Activated CD4-positive, CD25-positive, alpha-beta regulatory T cell treated with anti-CD3 and anti-CD28 coated beads, Interleukin-2, amount 50 U/mL, for 24 hours (primary cell): ENCODE data around the gene PAEP.
"Not testable (repeated sequence)": the region's sequence is repeated elsewhere in the genome, so short reads cannot be mapped to it uniquely, and the experiment has no call there.

Source experiments
- ATAC-seq, 2 donors: fragments of 150-1000 bp; cut with Tn5 transposase; one replicate each; pipeline ENCODE4 v1.10.0; 2021; ENCODE audit warnings: mild to moderate bottlenecking in 1 of 2, moderate library complexity in 1 of 2

PAEP gene

DNA sequence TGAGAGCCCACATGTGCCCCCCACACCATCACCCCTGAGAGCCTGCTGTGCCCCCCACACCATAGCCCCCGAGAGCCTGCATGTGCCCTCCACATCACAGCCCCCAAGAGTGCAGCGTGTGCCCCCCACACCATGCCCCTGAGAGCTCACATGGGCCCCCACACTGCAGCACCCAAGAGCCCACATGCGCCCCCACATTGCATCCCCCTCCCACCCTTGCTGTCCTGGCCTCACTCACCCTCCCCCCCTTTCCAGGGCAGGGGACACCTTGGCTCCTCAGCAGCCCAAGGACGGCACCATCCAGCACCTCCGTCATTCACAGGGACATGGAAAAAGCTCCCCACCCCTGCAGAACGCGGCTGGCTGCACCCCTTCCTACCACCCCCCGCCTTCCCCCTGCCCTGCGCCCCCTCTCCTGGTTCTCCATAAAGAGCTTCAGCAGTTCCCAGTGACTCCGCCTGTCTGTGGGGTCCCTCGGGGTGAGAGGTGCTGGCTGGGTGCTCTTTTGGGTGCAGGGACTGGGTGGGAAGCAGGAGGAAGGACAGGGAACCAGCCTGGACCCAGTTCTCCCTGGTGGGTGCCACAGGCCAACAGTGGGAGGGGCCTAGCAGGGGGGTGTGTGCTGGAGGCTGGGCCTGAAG, 35.3 kb upstream of the PAEP start:
- no peak for ATAC-seq

DNA sequence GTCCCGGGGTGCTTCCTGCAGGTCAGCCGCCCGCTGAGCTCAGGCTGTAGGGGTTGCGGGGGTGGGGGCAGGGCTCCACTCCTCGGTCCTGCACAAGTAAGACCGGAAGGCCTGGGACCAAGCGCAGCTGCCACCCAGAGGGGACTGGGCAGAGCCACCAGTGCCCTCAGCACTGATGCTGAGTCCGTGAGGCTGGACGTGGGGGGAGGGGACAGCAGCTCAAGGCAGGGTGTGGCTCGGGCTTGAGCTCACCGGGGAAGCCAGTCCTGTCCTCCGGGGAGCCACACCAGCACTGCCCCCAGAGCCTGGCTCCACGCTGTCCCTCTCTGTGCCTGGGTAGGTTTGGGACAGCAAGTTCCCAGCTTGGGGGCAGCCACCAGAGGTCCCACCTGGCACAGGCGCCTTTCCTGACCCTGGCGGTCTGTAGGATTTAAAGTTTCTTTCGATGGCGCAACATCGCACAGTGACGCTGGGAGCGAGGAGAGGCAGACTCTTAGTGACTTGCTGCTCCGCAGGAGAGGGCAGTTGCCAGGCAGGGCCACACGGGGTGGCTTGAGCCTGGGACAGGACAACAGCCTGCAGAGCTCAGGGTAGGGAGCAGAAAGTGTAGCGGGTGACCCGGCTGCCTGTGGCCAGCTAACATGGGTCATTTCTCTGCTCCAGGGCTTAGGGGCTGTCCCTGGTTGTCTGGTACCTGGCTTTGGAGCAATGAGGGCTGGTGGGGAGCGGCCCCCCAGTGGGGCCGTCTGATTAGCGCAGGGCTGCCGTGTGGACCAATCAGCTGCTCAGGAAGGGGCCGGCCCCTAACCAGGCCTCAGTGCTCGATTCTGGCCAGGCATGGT, 34.6 kb upstream of the PAEP start:
- ATAC-seq = no peak

DNA sequence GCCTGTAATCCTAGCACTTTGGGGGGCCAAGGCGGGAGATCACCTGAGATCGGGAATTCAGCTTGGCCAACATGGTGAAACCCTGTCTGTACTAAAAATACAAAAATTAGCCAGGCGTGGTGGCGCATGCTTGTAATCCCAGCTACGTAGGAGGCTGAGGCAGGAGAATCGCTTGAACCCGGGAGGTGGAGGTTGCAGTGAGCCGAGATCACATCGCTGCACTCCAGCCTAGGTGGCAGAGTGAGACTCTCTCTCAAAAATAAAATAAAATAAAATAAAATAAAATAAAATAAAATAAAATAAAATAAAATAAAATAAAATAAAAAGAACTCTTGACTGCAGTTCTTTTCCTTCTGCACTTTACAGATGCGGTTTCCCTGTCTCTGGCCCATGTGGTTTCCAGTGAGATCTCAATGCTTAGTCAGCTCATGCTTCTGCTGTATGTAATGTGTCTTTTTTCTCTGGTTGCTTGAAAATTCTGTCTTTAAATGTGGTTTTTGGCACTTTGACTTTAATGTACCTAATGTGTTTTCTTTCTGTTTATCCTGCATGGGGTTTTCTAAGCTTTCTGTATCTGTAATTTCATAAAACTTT, 32.6 kb upstream of the PAEP start:
- not testable (repeated sequence) for ATAC-seq

DNA sequence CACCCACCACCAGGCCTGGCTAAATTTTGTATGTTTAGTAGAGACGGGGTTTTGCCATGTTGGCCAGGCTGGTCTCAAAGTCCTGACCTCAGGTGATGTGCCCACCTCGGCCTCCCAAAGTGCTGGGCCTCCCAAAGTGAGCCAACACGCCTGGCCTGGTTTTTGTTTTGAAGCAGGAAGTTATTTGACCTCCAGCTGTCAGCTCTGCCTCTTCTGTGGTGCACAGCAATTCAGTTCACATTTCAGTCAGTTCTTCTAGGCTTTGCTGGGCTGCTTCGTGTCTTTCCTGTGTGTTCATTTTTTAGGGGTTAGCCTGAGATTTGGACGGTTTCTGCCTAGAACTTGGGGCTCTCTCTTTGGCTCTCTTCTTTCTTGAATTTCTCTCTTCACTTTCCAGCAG, 31.4 kb upstream of the PAEP start:
- ATAC-seq = no peak

- ATAC-seq = no peak
Measured at GRCh38 chr9:135531096-135531495, 30.5 kb upstream of the PAEP start.

GRCh38 chr9:135533113-135533512, 28.4 kb upstream of the PAEP start:
- no peak for ATAC-seq

DNA sequence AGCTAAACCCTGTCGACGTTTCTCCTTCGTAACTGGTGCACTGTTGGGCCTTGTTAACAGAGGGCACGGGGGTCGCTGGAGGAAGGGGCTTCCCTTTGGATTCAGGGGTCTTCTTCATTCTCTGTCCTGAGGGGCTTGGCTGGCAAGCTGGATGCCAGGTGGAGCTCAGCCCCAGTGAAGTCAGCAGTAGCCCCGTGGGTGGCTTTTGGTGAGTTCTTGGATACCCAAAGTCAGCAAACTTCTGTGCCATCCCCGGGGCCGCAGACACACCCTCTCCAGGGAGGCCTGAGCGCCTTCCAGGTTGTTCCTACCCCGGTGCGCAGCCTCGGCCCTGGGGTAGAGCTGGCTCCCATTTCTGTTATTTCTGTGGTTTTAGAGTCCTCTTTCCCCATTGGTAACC, 27.9 kb upstream of the PAEP start:
- no peak for ATAC-seq

- not testable (repeated sequence) for ATAC-seq
Measured at GRCh38 chr9:135534192-135534711, 27.3 kb upstream of the PAEP start.

- not testable (repeated sequence) for ATAC-seq
Measured at GRCh38 chr9:135534826-135535225, 26.7 kb upstream of the PAEP start.

- ATAC-seq = not testable (repeated sequence)
Measured at GRCh38 chr9:135535631-135536030, 25.9 kb upstream of the PAEP start.

DNA sequence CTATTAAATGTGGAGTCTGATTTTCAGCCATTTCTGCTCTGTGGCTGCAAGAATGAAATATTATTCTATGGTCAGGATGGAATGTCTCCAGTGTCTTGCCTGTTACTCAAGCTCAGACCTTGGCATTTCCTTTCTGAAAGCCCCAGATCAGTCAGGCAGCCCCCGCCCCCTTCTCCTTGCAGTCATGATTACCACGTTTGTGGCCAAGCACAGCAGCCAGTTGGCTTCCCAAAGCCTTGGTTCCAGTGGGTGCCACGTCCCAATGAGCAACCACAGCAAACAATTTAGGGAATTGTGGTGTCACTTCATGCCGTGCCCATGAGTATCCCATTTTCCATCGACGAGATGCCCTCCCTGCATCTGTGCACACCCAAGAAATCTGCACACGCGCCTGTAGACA, 25.3 kb upstream of the PAEP start:
- ATAC-seq = no peak

DNA sequence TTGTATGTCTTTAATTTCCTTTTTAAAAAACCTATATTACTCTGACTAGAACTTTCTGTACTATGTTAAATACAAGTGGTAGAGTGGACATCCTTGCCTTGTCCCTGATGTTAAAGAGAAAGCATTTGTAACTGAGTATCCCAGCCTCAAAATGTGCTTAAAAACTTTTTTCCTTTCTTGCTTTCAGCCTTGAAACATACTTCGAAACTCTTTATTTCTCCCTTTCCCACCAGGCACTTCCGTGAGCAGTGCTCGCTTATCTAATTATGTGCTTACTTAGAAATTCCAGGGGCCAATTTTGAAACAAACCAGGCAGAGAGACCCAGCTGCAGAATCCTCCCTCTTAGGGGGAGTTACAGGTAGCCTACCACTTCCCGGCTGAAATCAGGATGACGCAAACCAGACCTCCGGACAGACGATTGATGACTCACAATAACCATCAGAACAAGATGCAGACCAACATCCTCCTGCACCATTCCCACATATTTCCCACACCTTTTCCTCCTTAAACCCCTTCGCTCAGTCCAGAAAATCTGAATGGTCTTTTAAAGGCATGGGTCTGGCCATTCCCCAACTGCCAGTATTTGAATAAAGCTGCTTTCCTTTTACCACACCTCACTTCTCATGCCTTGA, 18.2 kb upstream of the PAEP start:
- ATAC-seq = not testable (repeated sequence)

DNA sequence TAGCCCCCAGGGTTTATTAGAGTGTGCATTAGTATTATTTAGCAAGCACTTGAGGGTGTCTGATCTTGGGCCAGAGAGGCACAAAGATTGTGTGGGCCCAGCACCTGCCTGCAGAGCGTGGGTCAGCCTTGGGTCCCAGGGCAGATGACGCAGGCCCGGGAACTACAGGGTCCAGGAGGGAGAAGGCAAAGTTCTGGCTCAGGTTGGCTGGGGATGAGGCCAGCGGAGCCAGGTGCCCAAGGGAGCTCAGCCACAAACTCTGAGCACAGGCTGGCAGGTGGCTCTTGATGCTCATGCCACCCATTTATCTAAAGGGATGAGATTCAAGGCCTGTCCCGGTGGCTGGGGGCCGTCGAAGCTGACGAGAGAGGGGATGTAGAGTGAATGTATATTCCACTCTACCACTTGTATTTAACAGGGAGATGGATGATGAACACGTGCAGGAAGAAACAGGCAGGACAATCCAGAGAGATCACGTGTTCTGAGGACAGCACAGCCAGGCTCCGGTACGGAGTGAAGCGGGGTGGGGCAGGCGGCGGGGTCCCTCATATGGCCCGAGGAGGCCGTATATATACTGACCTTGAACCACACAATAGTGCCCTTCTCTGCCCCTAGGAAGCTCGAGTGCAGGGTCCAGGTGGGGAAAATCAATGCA, 16.4 kb upstream of the PAEP start:
- ATAC-seq = no peak

DNA sequence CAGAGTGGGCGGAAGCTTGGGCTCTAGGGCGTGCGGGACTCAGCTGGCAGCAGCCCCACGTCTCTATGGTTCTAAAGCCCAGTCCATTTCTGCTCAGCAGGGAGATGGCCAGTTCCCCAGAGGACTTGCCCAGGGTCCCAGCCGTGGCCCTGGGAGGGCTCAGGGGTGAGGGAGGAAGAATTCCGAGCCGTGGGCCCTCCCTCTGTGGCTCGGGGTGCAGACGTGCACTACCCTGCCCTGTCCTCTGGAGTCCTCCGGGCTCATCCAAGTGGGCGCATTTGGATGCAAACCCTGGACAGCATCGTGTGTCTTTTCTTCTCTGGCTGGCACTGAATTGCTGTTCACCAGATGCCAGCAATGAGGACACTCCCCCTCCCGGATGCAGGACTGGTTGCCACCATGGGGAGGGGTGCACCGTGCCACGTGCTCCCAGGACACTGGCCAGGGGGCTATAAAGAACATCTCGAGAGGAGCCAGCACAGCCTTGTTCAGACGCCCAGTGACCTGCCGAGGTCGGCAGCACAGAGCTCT, 15.8 kb upstream of the PAEP start, which contains the start of gene OBP2A:
Gene OBP2A (plus strand): TSS at position 481 of the 531 bp plus-strand sequence. CDS start 55 bp downstream, outside the sequence.
- ATAC-seq = not testable (repeated sequence)

GRCh38 chr9:135546792-135547617, 14.6 kb upstream of the PAEP start:
- not testable (repeated sequence) for ATAC-seq

DNA sequence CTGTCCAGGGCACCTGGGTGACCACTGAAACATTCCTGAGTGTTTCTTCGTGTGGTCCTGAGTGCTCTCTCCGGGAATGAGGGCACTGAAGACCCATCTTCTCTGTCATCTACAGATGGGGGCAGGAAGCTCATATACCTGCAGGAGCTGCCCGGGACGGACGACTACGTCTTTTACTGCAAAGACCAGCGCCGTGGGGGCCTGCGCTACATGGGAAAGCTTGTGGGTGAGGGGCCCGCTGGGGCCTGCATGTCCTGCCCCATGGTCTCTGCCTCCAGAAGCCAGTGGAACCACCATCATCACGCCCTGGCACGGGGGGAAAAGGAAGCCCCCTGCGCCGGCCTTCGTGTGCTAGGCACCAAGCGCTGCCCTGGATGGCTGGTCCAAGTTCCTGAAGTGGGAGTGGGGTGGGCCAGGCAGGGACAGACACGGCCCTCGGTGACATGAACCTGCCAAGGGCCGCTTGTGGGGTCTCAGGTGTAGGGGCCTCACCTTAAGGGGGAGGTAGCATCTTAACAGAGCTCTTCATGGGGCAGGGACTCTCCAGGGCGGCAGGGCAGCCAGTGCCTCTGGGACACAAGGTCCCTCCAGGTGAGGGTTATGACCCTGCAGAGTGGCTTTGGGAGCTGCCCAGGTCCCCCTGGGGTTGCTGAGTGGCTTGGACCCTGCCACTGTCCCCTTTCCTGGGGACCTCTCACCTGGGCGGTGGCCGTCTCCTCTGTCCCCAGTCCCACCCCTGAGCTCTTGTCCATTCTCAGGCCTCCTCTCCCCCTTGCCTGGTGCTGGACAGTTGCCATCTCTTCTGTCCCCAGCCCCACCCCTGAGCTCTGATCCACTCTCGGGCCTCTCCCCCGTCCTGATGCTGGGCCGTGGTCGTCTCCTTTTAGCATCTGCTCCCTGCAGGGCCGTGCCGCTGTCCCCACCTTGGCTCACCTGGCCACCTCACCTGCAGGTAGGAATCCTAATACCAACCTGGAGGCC, 13.5 kb upstream of the PAEP start:
- no peak for ATAC-seq

GRCh38 chr9:135549478-135550343, 11.8 kb upstream of the PAEP start:
- ATAC-seq = not testable (repeated sequence)

GRCh38 chr9:135550344-135550918, 11.1 kb upstream of the PAEP start:
- no peak for ATAC-seq

DNA sequence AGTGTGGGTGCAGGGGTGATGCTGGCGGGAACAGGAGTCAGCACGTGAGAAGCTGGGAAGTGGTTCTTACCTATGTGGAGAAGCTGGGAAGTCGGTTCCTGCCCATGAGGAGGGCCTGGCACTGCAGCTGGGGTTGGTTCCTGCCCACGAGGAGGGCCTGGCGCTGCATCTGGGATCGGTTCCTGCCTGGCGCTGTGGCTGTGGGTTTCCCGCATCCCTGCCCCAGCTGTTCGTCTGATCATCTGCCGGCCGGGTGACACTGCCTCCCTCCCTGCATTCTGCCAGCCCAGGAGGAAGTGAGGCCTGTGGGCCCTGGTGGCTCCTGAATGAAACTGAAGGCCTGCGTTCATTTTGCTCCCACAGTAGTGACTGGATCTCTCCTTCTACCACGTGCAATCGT, 10.5 kb upstream of the PAEP start:
- no peak for ATAC-seq
